Measurements from ENCODE around the gene PDXK. TPM values are rescaled to one million over a fixed set of nuclear protein-coding genes. Genes with fewer than 3 reads are reported as not detected.

Gene PDXK
- total RNA-seq, 1 donor from 2014 or later, result 59.5 TPM

DNA sequence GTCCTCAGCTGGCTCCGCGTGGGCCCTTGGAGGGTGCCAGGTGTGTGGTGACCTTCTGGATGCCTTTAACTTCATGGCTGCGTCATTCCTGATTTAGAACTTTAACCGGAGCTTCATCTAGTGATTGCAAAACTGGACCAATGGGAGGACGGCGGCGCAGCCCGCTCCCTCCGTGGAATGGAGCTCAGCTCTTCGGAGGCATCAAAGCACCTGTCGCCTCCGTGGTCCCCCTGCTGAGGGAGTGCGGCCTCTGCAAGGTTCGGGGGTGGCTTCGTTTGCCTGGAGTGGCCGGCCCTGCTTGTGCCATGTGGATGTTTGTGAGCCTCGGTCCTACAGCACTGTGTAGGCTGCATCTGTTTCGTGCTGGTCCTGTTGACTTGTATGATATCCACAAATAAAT, 43.0 kb downstream of the PDXK start:
- no peak for DNase-seq (ENCODE audit: extremely low read depth, low read depth, low spot score)

DNA sequence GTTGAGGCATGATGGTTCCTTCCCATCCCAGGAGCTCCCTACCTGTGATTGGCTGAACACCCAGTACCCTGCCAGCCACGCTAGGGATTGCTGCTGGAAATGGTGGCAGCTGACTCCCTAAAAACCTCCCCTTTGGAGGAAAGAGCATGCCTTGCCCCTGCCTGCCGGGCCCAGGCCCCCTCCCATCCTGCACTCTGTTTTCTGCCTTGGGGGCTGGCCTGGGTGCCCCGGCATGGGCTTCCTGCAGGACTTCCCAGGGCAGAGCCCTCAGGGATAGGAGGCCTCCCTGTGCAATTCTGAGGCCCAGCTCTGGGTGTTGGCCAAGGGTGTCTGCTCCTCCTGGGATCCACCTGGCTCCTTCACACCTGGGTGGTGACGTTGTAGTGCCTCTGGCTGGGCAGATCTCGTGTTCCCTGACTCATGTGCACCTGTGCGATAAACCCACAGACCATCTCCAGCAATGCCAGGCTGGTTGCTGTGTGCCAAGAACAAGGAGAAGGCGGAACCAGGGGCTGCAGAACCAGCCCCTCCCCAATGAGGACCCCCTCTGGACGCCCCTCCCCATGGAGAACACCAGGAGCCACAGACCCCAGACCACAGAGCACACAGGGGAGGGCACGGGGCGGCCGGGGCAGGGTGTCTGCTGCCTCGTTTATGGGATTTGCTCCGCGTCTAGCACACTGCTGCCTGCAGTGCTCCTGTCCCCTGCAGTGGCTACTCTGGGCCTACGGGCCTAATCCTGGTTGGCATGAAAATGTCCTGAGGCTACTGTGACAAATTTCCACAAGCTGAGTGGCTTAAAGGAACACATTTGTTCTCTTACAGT, 43.6 kb downstream of the PDXK start:
- no peak for DNase-seq (ENCODE audit: extremely low read depth, low read depth, low spot score)

DNA sequence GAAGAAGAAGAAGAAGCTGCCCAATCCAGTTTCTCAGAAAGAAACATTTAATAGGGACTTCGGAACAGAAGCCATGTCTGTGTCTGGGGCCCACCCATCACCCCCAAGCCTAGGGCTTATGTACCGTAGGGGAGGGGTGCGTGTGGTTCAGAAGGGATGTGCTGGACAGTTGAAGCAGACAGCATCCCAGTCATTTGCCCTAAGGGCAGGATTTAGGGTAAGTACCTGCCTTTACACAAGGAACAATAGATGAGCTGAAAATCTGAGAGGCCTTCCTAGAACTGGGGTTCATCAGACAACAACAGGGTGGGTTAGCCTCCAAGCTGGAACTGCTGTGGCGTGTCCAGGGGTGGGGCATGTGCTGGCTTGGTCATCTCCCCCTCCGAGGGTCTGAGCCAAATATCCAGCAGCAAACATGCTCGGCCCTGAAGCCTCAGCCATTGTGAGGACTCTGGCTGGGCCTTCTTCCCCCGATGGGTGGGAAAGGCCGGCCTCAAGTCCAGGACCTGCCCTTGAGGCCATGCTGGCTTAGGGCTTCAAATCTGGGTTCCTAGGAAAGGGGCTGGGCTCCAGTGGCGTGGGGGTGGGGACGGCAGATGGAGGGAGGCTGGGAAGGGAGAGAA, 45.1 kb downstream of the PDXK start:
- no peak for DNase-seq (ENCODE audit: extremely low read depth, low read depth, low spot score)

DNA sequence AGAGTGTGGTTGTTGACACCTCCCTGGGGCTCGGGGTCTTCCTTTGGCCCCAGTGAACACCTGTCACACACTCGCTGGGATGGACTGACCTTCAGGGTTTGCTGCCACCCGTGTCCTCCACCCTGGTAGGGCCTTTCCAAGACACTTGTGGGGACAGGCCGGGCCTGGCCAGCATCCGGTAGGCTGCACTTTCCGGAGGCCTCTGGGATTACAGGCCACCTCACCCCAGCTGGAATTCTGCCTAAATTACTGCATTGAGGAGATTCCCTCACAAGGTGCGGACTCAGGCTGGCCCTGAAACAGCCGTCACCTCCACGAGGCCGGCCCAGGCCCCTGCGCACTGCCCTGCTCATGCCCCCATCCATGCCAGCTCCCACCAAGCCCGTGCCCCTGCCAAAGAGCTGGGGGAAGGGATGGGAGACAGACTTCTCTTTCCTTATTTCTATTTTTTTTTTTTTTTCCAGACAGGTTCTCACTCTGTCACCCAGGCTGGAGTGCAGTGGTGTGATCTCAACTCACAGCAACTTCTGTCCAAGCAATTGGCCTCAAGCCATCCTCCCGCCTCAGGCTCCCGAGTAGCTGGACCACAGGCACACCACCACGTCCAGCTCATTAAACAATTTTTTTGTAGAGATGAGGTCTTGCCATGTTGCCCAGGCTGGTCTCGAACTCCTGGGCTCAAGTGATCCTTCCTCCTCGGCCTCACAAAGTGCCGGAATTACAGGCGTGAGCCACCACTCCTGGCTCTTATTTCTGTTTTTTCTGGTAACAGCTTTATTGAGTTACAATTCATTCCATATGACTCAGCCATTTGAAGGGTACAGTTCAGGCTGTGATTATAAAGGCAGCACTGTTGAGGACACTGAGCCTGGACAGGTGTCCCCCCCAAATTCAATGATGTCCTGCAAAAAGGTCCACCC, 45.9 kb downstream of the PDXK start:
- no peak for DNase-seq (ENCODE audit: extremely low read depth, low read depth, low spot score)

DNA sequence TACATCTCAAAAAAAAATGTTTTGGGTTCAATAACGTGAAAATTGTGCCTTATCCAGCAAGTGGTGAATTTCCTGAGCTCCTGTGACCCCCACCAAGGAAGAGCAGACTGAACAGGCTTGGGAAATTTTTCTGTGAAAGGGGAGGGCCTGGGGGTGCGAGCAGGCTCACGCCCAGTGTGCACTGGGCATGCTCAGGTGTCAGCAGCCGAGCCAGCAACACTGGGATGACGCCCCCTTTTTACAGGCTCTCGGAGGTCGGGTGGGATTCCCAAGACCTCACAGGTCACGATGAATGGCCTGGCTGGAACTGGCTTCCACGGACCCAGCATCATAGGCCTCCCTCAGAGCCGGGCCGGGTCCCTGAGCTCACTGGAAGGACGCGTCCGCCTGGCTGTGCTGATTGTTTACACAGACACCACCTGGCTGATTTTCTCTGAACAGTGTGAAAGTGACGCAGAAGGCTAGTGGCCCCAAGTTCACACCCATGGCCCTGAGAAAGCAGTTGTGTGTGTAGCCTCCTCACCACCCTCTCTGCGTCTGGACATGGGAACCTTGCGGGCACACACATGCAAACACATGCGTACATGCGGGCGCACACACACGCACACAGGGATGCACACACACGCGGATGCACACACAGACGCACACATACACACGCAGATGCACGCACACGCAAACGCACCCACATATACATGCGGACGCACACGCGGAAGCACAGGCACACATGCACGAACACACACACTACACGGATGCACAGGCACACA, 48.0 kb downstream of the PDXK start:
- no peak for DNase-seq (ENCODE audit: extremely low read depth, low read depth, low spot score)

DNA sequence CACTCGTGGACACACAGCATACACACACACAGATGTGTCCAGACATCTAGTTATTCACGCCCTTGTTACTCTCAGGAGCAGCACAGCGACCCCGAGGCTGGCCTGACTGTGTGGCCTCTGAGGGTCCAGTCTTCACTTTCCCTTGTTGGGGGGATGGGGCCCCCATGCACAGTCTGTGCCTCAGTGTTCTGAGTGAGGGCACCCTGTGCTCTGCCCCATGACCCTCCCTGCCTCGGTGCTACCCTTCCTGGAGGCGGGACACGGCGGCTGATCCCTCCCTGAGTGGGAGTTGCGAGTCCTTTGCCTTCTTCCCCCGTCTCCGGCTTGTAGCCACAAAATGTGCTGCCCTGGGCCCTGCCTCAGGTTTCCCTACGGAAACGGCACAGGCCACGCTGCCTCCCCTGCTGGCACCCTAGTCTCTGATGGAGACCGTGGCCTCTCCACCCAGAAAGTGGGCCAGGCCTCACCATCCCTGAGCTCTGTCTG, 48.6 kb downstream of the PDXK start:
- no peak for DNase-seq (ENCODE audit: extremely low read depth, low read depth, low spot score)

DNA sequence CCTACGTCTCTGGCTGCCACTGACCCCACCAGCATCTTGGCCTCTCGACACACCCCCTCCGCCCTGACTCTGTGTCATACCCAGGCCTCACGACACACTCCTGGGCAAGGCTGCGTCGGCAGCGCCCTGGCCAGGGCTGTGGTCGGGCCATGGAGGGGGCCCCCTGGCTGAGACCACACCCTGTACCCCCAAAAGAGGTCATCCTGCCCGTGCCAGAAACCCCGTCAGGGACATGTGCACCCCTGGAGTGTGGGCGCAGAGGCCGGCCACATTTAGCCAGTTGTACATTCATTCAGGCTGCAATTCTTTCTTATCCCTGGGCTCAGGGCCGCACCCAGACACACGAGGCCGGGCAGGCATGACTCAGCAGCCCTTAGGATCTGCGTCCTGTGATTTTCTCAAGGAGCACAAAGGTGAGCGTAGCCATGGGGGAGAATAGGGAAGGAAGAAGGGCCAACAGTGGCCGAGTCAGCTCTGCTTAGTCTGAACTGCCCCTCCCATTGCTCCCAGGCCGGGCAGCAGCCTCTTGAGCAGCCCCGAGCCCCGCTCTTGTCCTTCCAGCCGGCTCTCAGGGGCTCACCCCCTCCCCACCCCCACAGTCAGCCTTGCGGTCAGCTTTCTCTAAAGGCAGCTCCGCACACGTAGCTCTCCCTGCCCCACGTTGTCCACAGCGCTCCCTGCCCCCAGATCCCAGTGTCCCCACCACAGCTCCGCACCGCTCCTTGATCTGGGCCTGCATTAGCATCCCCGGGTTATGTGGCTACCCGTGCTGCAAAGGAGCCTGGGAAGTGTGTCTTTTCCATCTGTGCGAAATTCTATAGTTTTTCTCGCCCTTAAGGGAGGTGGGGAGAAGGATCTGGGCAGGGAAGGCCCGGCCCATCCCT, 49.3 kb downstream of the PDXK start:
- no peak for DNase-seq (ENCODE audit: extremely low read depth, low read depth, low spot score)

DNA sequence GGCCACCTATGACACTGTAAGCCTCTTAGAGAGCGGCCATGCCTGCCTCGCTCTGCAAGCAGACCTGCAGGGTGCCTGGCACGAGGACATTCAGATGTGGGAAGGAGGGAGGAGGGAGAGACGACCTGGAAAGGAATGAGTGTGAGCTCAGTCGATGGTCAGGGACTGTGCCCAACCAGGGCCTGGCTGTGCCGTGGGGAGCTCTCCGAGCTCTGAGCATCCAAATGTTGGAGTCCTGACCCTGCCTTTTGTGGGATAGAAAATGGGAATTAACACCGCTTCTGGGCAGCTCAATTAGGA, 49.9 kb downstream of the PDXK start:
- no peak for DNase-seq (ENCODE audit: extremely low read depth, low read depth, low spot score)

DNA sequence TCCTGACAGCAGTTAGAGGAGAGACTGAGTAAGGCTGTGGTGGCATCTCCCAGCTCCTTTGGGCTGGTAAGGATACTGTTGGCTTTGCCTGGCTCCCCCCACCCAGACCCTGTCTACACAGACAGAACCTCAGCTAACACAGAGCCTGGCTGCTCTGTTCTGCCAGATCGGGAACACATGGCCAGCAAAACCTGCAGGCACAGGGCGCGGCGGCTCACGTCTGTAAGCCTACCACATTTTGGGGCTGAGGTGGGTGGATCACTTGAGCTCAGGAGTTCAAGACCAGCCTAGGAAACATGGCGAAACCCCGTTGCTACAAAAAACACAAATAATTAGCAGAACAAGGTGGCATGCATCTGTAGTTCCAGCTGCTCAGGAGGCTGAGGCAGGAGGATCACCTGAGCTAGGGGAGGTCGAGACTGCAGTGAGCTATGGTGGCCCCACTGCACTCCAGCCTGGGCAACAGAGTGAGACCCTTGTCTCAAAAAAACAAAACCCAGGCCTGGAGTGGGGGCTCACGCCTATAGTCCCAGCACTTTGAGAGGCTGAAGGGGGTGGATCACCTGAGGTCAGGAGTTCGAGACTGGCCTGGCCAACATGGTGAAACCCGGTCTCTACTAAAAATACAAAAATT, 50.5 kb downstream of the PDXK start:
- no peak for DNase-seq (ENCODE audit: extremely low read depth, low read depth, low spot score)

DNA sequence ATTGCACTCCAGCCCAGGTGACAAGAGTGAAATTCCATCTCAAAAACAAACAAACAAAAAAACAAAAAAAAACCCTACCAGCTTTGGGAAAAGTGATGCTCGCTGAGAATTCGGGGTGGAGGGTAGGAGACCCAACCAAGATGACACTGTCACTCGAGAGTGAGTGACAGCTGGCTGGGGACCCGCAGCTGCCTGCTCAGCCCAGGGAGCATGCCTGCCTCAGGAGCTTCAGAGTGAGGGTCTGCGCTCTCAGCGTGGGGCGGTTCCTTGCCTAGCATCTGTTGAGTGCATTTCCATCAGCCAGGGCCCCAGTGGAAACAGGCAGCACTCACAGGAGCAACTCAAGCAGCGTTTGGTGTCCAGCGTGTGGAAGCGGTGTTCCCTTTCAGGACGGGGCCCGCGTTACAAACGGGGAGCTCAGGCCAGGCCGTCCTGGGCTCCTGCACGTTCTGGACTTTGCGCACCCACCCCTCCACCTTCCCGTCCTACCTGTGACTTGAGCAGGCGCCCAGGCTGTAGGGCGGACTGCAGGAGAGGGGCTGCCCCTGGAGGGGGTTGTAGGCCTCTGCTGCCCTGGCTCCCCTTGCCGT, 51.2 kb downstream of the PDXK start:
- DNase-seq (ENCODE audit: extremely low read depth, low read depth, low spot score), result no peak

DNA sequence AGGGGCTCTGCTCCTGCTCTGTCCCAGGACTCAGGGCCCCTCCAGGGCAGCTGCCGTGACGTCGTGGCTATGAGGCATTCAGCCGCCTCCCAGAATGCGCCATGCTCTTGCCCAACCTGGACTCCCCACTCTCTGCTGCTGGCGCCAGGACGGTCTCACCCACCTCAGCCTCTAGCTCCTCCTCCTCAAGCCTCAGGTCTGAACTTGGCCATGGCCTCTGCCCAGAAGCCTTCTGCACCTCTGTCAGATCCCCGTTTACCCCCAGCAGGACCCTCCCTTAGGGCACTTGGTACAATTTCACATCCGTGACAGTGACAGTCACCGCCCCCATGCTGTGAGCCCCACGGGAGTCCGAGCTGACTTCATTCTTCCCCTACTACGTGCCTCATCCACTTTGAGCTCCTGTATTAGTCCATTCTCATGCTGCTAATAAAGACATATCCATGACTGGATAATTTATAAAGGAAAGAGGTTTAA, 52.3 kb downstream of the PDXK start:
- DNase-seq (ENCODE audit: extremely low read depth, low read depth, low spot score), result no peak

DNA sequence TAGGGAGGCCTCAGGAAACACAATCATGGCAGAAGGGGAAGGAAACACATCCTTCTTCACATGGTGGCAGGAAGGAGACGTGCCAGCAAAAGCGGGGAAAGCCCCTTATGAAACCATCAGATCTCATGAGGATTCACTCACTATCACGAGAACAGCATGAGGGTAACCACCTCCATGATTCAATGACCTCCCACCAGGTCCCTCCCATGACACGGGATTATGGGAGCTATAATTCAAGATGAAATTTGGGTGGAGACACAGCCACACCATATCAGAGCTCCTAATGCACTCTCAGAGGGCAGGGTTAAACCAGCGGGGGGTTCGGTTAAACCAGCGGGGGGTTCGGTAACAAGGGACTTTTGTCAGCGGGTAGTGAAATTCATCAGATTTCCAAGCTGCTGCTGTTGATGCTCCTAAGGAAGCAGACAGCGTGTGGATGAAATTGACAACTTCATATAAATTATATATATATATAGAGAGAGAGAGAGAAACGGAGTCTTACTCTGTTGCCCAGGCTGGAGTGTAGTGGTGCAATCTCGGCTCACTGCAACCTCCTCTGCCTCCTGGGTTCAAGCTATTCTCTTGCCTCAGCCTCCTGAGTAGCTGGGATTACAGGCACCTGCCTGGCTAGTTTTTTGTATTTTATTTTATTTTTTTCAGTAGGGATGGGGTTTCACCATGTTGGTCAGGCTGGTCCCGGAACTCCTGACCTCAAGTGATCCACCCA, 52.9 kb downstream of the PDXK start:
- DNase-seq (ENCODE audit: extremely low read depth, low read depth, low spot score), result no peak

DNA sequence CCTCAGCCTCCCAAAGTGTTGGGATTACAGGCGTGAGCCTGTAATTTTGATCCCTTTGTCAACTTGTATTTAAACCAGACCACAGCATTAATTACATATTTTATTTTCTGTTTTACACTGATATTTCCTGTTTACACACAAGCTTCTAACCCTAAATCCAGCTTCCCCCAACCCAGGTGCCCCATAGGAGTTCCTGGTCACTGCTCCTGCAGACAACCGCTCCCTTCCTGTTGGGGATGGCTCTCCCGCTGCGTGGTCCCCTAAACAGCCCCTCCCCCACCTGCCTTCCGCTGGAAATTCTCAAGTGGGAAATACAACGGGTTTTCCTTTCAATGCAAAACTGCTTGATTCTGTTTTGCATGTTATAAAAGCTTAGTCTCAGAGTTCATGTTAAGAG, 53.5 kb downstream of the PDXK start:
- no peak for DNase-seq (ENCODE audit: extremely low read depth, low read depth, low spot score)

DNA sequence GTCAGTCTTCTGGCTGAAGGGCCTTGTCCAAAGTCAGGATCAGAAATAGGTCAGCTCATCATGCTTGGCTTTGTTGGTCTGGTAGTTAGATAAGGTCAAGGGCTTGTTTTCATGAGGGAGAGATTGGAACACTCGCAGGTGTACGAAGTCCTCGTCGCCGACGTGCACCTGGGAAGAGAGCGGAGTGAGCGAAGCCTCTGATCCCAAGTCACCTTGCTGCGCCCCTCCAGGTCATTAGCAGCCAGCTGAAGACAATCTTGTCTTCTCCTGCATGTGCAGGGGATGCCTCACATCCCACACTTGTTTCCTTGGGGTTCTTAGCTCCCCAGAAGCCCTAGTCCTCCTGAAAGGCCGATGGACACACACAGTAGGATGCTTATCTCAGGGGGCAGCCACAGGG, 55.2 kb downstream of the PDXK start:
- DNase-seq (ENCODE audit: extremely low read depth, low read depth, low spot score), result no peak

DNA sequence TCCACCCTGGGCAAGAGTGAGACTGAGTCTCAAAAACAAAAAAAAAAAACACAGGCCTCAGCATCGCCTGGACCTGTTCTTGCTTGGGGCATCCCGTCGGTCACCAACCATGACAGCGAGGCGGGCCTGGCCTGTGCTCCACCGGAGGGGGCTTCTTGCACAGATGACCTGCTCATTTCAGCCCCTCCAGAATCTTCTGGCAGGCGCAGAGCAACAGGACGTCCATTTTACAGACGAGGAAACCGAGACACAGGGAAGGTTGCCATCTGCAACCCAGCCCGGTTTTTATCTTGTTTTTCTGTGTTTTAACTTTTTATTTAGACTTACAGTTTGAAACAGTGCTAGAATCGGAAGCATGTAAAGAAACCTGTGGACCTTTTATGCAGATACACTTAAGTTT, 56.3 kb downstream of the PDXK start:
- DNase-seq (ENCODE audit: extremely low read depth, low read depth, low spot score), result no peak

DNA sequence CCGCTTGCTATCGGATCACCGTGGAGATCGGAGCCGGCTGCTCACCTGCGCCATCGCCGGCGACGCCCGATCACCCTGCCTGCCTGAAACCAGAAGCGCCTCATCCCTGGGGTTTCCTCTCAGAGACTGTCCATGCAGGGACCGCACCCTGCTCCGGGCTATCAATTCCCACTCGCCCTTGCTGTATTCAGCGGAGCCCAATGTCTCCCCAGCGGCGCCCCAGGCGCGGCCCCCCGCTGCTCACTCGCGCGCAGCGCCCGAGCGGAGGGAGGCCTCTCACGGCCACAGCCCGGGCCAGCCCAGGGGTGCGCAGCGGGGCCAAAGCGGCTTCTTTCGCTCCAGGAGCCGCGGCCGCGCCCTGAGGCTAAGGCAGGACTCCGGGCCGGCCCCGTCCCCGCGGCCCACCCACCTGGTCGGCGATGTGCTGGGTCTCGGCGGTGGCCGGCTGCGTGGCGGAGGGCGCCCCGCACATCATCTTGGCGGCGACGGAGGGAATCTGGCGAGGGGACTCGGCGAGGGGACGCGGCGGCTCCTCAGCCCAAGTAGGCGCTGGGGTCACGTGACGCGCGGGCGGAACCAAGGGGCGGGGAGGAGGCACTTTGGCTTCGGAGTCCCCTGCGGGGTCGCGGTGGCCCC, 57.0 kb downstream of the PDXK start, which contains the start of gene CSTB:
Gene CSTB (minus strand): TSS at position 514 of the 636 bp plus-strand sequence. CDS start 39 bp downstream, at position 475.
- DNase-seq (ENCODE audit: extremely low read depth, low read depth, low spot score), result no peak

DNA sequence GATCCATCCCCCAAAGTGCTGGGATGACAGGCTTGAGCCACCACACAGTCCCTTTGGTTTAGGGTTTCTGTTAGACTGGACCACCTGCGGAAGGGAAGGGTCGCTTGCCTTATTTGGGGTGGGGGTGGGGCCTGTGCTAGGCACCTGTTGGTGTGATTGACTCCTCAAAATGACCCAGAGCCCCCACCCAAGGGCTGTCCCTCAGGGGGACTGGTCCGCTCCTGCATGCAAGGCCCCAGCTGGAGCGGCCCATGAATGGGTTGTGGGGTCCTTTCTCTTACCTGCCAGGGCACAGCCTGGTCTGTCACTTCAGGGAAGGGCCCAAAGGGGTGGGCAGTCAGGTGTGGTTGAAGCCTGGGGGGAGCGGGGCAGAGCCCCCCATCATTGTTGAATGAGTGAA, 59.0 kb downstream of the PDXK start:
- no peak for DNase-seq (ENCODE audit: extremely low read depth, low read depth, low spot score)
